H1 (cell line): ENCODE results near the gene KCNMB4.

Experiments used
- EP300 ChIP-seq, 2 experiments: IDR thresholded peaks; 1 replicate in 1 of 2; 2 replicates in 1 of 2; pipeline ENCODE4 v1.6.1; 2011 to 2012; ENCODE audit warnings: low read depth in 2 of 2, low read length in 2 of 2, mild to moderate bottlenecking in 2 of 2, borderline replicate concordance in 1 of 2, inconsistent platforms in 1 of 2, moderate library complexity in 1 of 2
- GABPA ChIP-seq: IDR thresholded peaks from 2 replicates; pipeline ENCODE4 v1.6.1; 2011; ENCODE audit warnings: mild to moderate bottlenecking, low read length, moderate library complexity, borderline replicate concordance; ENCODE audit not compliant: insufficient read depth
- JUN ChIP-seq: IDR thresholded peaks from 2 replicates; pipeline ENCODE4 v1.6.1; 2011; ENCODE audit warnings: low read depth, mild to moderate bottlenecking, improper control_type of control experiment, low read length
- PHF8 ChIP-seq: fragments of 200-600 bp; sonication (generic); conservative IDR thresholded peaks from 2 replicates; pipeline ENCODE4 v1.7.1; 2012; ENCODE audit warnings: low read depth, mild to moderate bottlenecking, inconsistent platforms, low read length, moderate library complexity
- POLR2A ChIP-seq, 2 experiments: IDR thresholded peaks; 1 replicate in 1 of 2; 2 replicates in 1 of 2; pipeline ENCODE4 v1.6.1; 2011; ENCODE audit warnings: low read depth in 2 of 2, low read length in 2 of 2, mild to moderate bottlenecking in 2 of 2; ENCODE audit errors: control extremely low read depth in 1 of 2
- POLR2AphosphoS5 ChIP-seq: IDR thresholded peaks from 2 replicates; pipeline ENCODE4 v1.6.1; 2011; ENCODE audit warnings: low read depth, low read length
- RAD21 ChIP-seq, 2 experiments: IDR thresholded peaks in 1 of 2; conservative IDR thresholded peaks in 1 of 2; 2 replicates each; pipeline ENCODE4 v1.6.1; 2011; ENCODE audit warnings: low read depth in 2 of 2, low read length in 2 of 2, improper control_type of control experiment in 1 of 2, inconsistent platforms in 1 of 2, mild to moderate bottlenecking in 1 of 2, moderate library complexity in 1 of 2
- RFX5 ChIP-seq: IDR thresholded peaks from 2 replicates; pipeline ENCODE4 v1.6.1; 2011; ENCODE audit warnings: low read depth, low read length, improper control_type of control experiment, borderline replicate concordance
- SAP30 ChIP-seq: fragments of 300-600 bp; sonication (generic); IDR thresholded peaks from 2 replicates; pipeline ENCODE4 v1.7.1; 2012; ENCODE audit warnings: low read length, moderate library complexity, mild to moderate bottlenecking, inconsistent platforms; ENCODE audit not compliant: insufficient read depth, insufficient replicate concordance
- TCF12 ChIP-seq: IDR thresholded peaks from 2 replicates; pipeline ENCODE4 v1.6.1; 2011; ENCODE audit warnings: low read depth, mild to moderate bottlenecking, low read length
- YY1 ChIP-seq: IDR thresholded peaks from 2 replicates; pipeline ENCODE4 v1.6.1; 2011; ENCODE audit warnings: low read depth, mild to moderate bottlenecking, low read length
- TF ChIP-seq, protein P1 (sequence below), 3 experiments: IDR thresholded peaks; 1 replicate in 2 of 3; 2 replicates in 1 of 3; pipeline versions ENCODE4 v1.5.1 to v1.6.1; 2011; ENCODE audit warnings: low read length in 3 of 3, mild to moderate bottlenecking in 3 of 3, inconsistent platforms in 2 of 3, low read depth in 1 of 3, moderate library complexity in 1 of 3; ENCODE audit not compliant: insufficient read depth in 1 of 3; ENCODE audit errors: control extremely low read depth in 1 of 3
- TF ChIP-seq, protein P2 (sequence below): IDR thresholded peaks from 2 replicates; pipeline ENCODE4 v1.6.1; 2012; ENCODE audit warnings: low read length, inconsistent platforms

DNA sequence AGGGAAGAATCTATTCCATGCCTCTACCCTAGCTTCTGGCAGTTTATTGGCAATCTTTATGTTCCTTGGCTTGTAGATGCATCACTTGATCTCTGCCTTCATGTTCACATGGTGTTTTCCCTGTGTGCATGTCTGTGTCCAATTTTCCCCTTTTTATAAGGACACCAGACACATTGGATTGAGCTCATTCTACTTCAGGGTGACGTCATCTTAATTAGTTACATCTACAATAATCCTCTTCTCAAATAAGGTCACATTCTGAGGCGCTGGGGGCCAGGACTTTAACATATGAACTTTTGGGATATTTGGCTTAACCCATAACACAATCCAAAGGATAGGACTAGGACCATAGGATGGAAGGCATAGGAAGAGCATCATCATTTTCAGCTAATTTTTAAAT lies 101.4 kb downstream of the KCNMB4 start:
- TF ChIP-seq SAP30 = no peak
- no peak for TF ChIP-seq RAD21 (IDR thresholded peaks at IDR 0.05 in 1 of 2, conservative IDR thresholded peaks at IDR 0.05 in 1 of 2; ENCODE audit: low read depth in 2 of 2, low read length in 2 of 2)
- TF ChIP-seq, protein P1, sequence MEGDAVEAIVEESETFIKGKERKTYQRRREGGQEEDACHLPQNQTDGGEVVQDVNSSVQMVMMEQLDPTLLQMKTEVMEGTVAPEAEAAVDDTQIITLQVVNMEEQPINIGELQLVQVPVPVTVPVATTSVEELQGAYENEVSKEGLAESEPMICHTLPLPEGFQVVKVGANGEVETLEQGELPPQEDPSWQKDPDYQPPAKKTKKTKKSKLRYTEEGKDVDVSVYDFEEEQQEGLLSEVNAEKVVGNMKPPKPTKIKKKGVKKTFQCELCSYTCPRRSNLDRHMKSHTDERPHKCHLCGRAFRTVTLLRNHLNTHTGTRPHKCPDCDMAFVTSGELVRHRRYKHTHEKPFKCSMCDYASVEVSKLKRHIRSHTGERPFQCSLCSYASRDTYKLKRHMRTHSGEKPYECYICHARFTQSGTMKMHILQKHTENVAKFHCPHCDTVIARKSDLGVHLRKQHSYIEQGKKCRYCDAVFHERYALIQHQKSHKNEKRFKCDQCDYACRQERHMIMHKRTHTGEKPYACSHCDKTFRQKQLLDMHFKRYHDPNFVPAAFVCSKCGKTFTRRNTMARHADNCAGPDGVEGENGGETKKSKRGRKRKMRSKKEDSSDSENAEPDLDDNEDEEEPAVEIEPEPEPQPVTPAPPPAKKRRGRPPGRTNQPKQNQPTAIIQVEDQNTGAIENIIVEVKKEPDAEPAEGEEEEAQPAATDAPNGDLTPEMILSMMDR (IDR thresholded peaks at IDR 0.05; ENCODE audit: control extremely low read depth in 1 of 3, insufficient read depth in 1 of 3, low read depth in 1 of 3, low read length in 3 of 3) = no peak
- no peak for TF ChIP-seq EP300 (IDR thresholded peaks at IDR 0.05; ENCODE audit: borderline replicate concordance in 1 of 2, low read depth in 2 of 2, low read length in 2 of 2)
- TF ChIP-seq POLR2A (IDR thresholded peaks at IDR 0.05; ENCODE audit: control extremely low read depth in 1 of 2, low read depth in 2 of 2, low read length in 2 of 2) = no peak
- TF ChIP-seq RFX5 = no peak
- TF ChIP-seq JUN = no peak
- no peak for TF ChIP-seq PHF8
- TF ChIP-seq YY1 = no peak
- no peak for TF ChIP-seq GABPA
- TF ChIP-seq POLR2AphosphoS5 = no peak
- TF ChIP-seq, protein P2, sequence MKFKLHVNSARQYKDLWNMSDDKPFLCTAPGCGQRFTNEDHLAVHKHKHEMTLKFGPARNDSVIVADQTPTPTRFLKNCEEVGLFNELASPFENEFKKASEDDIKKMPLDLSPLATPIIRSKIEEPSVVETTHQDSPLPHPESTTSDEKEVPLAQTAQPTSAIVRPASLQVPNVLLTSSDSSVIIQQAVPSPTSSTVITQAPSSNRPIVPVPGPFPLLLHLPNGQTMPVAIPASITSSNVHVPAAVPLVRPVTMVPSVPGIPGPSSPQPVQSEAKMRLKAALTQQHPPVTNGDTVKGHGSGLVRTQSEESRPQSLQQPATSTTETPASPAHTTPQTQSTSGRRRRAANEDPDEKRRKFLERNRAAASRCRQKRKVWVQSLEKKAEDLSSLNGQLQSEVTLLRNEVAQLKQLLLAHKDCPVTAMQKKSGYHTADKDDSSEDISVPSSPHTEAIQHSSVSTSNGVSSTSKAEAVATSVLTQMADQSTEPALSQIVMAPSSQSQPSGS = no peak
- TF ChIP-seq TCF12 = no peak
